SU-DHL-6 (cell line): Measurements from ENCODE around the gene CHCHD3.

Source experiments
- H2AFZ ChIP-seq: fragments of 200-600 bp; sonication (generic); 2 replicates; pipeline ENCODE4 v1.6.1; 2014; ENCODE audit warnings: low read depth, mild to moderate bottlenecking, moderate library complexity, mixed read lengths, antibody characterized with exemption, low read length; ENCODE audit not compliant: severe bottlenecking
- H3F3A ChIP-seq: fragments of 200-600 bp; shearing (Covaris generic); 2 replicates; pipeline ENCODE4 v1.6.0; 2016; ENCODE audit warnings: antibody characterized with exemption, mild to moderate bottlenecking; ENCODE audit not compliant: insufficient read depth
- H3K27ac ChIP-seq: fragments of 200-600 bp; sonication (generic); 2 replicates; pipeline ENCODE4 v1.5.1; 2016; ENCODE audit warnings: low read depth, mild to moderate bottlenecking, low read length, moderate library complexity, mixed read lengths
- H3K27me3 ChIP-seq: fragments of 200-600 bp; sonication (generic), shearing (Covaris generic); 2 replicates; pipeline ENCODE4 v1.6.0; 2014; ENCODE audit warnings: mild to moderate bottlenecking, low read length
- H3K36me3 ChIP-seq: fragments of 200-600 bp; sonication (generic); 2 replicates; pipeline ENCODE4 v1.6.1; 2014; ENCODE audit warnings: mild to moderate bottlenecking, low read length, mixed read lengths
- H3K4me2 ChIP-seq: fragments of 300-600, 200-600 bp; shearing (Covaris generic), sonication (generic); 2 replicates; pipeline ENCODE4 v1.6.0; 2014; ENCODE audit warnings: low read length, low read depth, mild to moderate bottlenecking; ENCODE audit not compliant: poor library complexity, severe bottlenecking
- H3K4me3 ChIP-seq: fragments of 200-600 bp; sonication (generic); 2 replicates; pipeline ENCODE4 v1.5.1; 2014; ENCODE audit warnings: antibody characterized with exemption, low read length, mild to moderate bottlenecking, mixed read lengths; ENCODE audit not compliant: insufficient read depth, poor library complexity, severe bottlenecking
- H3K79me2 ChIP-seq: fragments of 200-600 bp; sonication (generic); 2 replicates; pipeline ENCODE4 v1.6.1; 2014; ENCODE audit warnings: mild to moderate bottlenecking, low read length, moderate library complexity; ENCODE audit not compliant: insufficient read depth
- H3K9ac ChIP-seq: fragments of 200-600 bp; sonication (generic); 2 replicates; pipeline ENCODE4 v1.7.0; 2014; ENCODE audit warnings: mild to moderate bottlenecking, low read length
- H3K9me2 ChIP-seq: fragments of 200-600 bp; sonication (generic); replicated peaks from 2 replicates; pipeline ENCODE4 v1.6.1; 2014; ENCODE audit warnings: low read length; ENCODE audit not compliant: insufficient read depth
- H3K9me3 ChIP-seq: fragments of 200-600 bp; sonication (generic); 2 replicates; pipeline ENCODE4 v1.6.1; 2014; ENCODE audit warnings: low read length, mixed read lengths; ENCODE audit not compliant: insufficient read depth
- H4K20me1 ChIP-seq: fragments of 200-600 bp; sonication (generic); 2 replicates; pipeline ENCODE4 v1.6.1; 2014; ENCODE audit warnings: low read depth, mild to moderate bottlenecking, antibody characterized with exemption, low read length, moderate library complexity, mixed read lengths
- CTCF ChIP-seq: fragments of 200-600 bp; sonication (generic); IDR thresholded peaks from one replicate; pipeline ENCODE4 v1.5.1; 2017; ENCODE audit warnings: antibody characterized with exemption, mild to moderate bottlenecking, low read length, moderate library complexity; ENCODE audit not compliant: insufficient read depth, poor library complexity, severe bottlenecking
- EZH2phosphoT487 ChIP-seq: fragments of 200-600 bp; sonication (generic), shearing (Covaris generic); conservative IDR thresholded peaks from 2 replicates; pipeline ENCODE4 v1.6.1; 2018; ENCODE audit warnings: mild to moderate bottlenecking, antibody characterized with exemption, low read length, moderate library complexity, mixed read lengths

The CHCHD3 gene

GRCh38 chr7:133082390-133082766, 488 bp upstream of the CHCHD3 start:
- no peak overlapping the region for H3K27ac ChIP-seq
- peaks cover 45% of the 10 kb centered on the region for H3K79me2 ChIP-seq
- peaks cover 19% of the 10 kb centered on the region for H4K20me1 ChIP-seq
- H3F3A ChIP-seq, result no peaks in the 10 kb centered on the region
- no peaks in the 10 kb centered on the region for H3K27me3 ChIP-seq
- peak overlapping the region; percentile 97 for H2AFZ ChIP-seq
- H3K36me3 ChIP-seq, result 0 out of 2 replicates have a peak, but pooled peaks cover 5% of the 10 kb centered on the region
- no peak overlapping the region for H3K9ac ChIP-seq
- no peaks in the 10 kb centered on the region for H3K9me2 ChIP-seq
- H3K4me3 ChIP-seq, result peak overlapping the region; percentile 30
- peak overlapping the region; percentile 41 for H3K4me2 ChIP-seq
- H3K9me3 ChIP-seq, result no peaks in the 10 kb centered on the region
- TF ChIP-seq EZH2phosphoT487 (no peak), CTCF (no peak)

DNA sequence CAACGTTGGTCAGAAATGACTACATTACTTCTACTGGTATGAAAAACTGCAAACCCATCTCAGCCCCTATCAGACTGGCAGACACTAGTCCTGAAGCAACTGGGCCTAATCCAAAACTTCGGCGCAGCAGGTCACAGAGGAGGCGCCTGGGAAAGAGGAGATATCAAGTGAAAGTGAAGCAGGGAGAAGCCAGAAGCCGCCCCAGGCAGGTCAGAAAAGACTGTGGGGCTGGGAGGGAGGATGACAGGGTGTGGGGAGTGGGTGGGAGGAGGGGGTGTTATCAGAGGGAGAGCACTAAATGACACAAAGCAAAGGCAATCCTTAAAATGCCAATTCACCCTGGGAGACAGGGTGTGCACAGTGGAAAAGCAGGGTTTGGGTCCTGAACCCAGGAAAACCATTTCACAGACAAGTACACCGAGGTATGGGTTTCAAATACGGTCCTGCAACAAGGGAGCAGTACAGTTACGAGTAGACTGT, 731 bp downstream of the CHCHD3 start:
- peak overlapping the region; percentile 84 for H3K9ac ChIP-seq
- H3K27ac ChIP-seq, result peak overlapping the region; percentile 35; the same call in 1 of the 2 replicates
- peaks cover 57% of the 10 kb centered on the region for H3K79me2 ChIP-seq
- H3K4me3 ChIP-seq, result peak overlapping the region; percentile 91
- no peaks in the 10 kb centered on the region for H3K27me3 ChIP-seq
- H3K9me3 ChIP-seq, result no peaks in the 10 kb centered on the region
- H3F3A ChIP-seq, result no peaks in the 10 kb centered on the region
- peak overlapping the region; percentile 82 for H2AFZ ChIP-seq
- no peak for TF ChIP-seq CTCF
- no peak for TF ChIP-seq EZH2phosphoT487
- H3K36me3 ChIP-seq, result 0 out of 2 replicates have a peak, but pooled peaks cover 5% of the 10 kb centered on the region
- H3K4me2 ChIP-seq, result peak overlapping the region; percentile 100
- H3K9me2 ChIP-seq, result no peaks in the 10 kb centered on the region
- peaks cover 30% of the 10 kb centered on the region for H4K20me1 ChIP-seq

GRCh38 chr7:133079296-133079695, 2.6 kb downstream of the CHCHD3 start:
- Histone ChIP-seq H3K79me2 (peaks cover 76% of the 10 kb centered on the region), H3K27ac (no peak overlapping the region), H3K9me3 (no peaks in the 10 kb centered on the region), H3K4me2 (peak overlapping the region; percentile 100), H3K9me2 (no peaks in the 10 kb centered on the region), H3K36me3 (0 out of 2 replicates have a peak, but pooled peaks cover 5% of the 10 kb centered on the region), H3K9ac (no peak overlapping the region), H3K27me3 (no peaks in the 10 kb centered on the region), H3K4me3 (no peak overlapping the region), H4K20me1 (peaks cover 32% of the 10 kb centered on the region), H3F3A (no peaks in the 10 kb centered on the region), H2AFZ (no peak overlapping the region)
- no peak for TF ChIP-seq EZH2phosphoT487

GRCh38 chr7:133077394-133077793, 4.5 kb downstream of the CHCHD3 start:
- no peak overlapping the region for H3K9ac ChIP-seq
- TF ChIP-seq EZH2phosphoT487 (no peak), CTCF (no peak)
- no peaks in the 10 kb centered on the region for H3K27me3 ChIP-seq
- H3K36me3 ChIP-seq, result 0 out of 2 replicates have a peak, but pooled peaks cover 5% of the 10 kb centered on the region
- no peaks in the 10 kb centered on the region for H3K9me2 ChIP-seq
- H3F3A ChIP-seq, result no peaks in the 10 kb centered on the region
- no peaks in the 10 kb centered on the region for H3K9me3 ChIP-seq
- H3K4me3 ChIP-seq, result no peak overlapping the region
- H3K4me2 ChIP-seq, result no peak overlapping the region
- no peak overlapping the region for H2AFZ ChIP-seq
- H4K20me1 ChIP-seq, result peaks cover 32% of the 10 kb centered on the region
- H3K27ac ChIP-seq, result no peak overlapping the region
- peaks cover 95% of the 10 kb centered on the region for H3K79me2 ChIP-seq
